Muscle layer of duodenum (tissue), 2 donors: ENCODE measurements around the gene EXOSC5.

ENCODE experiments used
- H3K27ac ChIP-seq: one replicate; pipeline ENCODE4 v1.7.0; 2013; ENCODE audit warnings: mild to moderate bottlenecking, low read length
- H3K27me3 ChIP-seq: one replicate; pipeline ENCODE4 v1.7.0; 2013; ENCODE audit warnings: low read depth, mild to moderate bottlenecking, control low read depth, low read length
- H3K36me3 ChIP-seq, 2 donors: one replicate each; pipeline ENCODE4 v1.7.0; 2013; ENCODE audit warnings: low read length in 2 of 2, control low read depth in 1 of 2, mild to moderate bottlenecking in 1 of 2; ENCODE audit not compliant: insufficient read depth in 2 of 2, control insufficient read depth in 1 of 2
- H3K4me1 ChIP-seq, 2 donors: one replicate each; pipeline ENCODE4 v1.7.0; 2013; ENCODE audit warnings: low read length in 2 of 2, mild to moderate bottlenecking in 2 of 2, control low read depth in 1 of 2, moderate library complexity in 1 of 2; ENCODE audit not compliant: insufficient read depth in 2 of 2, control insufficient read depth in 1 of 2
- H3K4me3 ChIP-seq, 2 donors: one replicate each; pipeline ENCODE4 v1.7.0; 2013; ENCODE audit warnings: low read length in 2 of 2, low read depth in 1 of 2, mild to moderate bottlenecking in 1 of 2
- H3K9me3 ChIP-seq, 2 donors: one replicate each; pipeline ENCODE4 v1.7.0; 2013; ENCODE audit warnings: low read length in 2 of 2, control low read depth in 1 of 2, mild to moderate bottlenecking in 1 of 2; ENCODE audit not compliant: control insufficient read depth in 1 of 2
- donor health status: healthy.

EXOSC5 gene

GRCh38 chr19:41364524-41365391, 32.4 kb downstream of the EXOSC5 start:
- peaks cover 0 to 4% of the 10 kb centered on the region in 2 donors for H3K36me3 ChIP-seq
- H3K9me3 ChIP-seq: no peaks in the 10 kb centered on the region
- H3K4me3 ChIP-seq: peak overlapping the region; percentile 80 to 87
- H3K4me1 ChIP-seq: peaks cover 0 to 18% of the 10 kb centered on the region in 2 donors
- peak overlapping the region; percentile 97 for H3K27ac ChIP-seq
- no peaks in the 10 kb centered on the region for H3K27me3 ChIP-seq

DNA sequence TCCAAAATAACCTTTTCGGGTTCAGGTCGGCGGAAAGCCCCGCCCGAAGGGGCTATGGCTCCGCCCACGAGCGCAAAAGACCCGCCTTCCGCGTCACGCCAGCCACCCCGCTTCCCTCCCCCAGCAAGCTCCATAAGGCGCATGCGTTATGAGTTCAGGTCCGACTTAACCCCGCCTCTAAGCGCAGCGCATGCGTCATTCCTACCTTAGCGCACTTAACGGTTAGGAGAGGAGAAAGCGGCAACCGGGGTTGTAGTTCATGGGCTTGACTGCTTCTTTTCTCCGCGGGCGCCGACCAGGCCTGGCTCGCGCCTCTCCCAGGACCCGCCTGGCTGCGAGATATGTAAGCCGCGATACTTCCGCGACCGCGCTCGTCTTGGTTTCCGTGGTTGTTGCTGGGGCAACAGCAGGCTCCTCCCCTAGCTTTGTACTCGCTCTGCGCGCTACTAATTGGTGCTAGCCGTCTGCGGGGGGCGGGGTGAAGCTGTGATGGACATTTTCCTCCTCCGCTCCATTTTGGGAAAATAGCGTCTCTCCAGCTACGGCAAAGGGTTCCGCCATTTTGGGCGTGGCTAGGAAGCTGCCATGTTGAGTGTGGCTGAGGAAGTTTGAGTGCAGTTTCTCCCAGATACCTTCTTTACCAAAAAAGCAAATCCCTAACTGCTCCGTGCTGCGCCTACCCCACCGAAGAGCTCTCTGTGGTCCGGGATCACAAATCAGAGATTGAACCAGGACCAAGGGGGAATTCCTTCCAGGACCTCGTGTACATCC, 33.2 kb downstream of the EXOSC5 start, which contains the start of gene B9D2:
Gene B9D2 (minus strand): TSS at position 397 of the 771 bp plus-strand sequence. CDS start 630 bp downstream, outside the sequence.
- H3K9me3 ChIP-seq: no peaks in the 10 kb centered on the region
- H3K36me3 ChIP-seq: peaks cover 0 to 4% of the 10 kb centered on the region in 2 donors
- peak within 1 kb of the TSS; percentile 80 to 87 for H3K4me3 ChIP-seq
- H3K27me3 ChIP-seq: no peaks in the 10 kb centered on the region
- H3K4me1 ChIP-seq: peaks cover 0 to 18% of the 10 kb centered on the region in 2 donors
- peak within 1 kb of the TSS; percentile 97 for H3K27ac ChIP-seq

DNA sequence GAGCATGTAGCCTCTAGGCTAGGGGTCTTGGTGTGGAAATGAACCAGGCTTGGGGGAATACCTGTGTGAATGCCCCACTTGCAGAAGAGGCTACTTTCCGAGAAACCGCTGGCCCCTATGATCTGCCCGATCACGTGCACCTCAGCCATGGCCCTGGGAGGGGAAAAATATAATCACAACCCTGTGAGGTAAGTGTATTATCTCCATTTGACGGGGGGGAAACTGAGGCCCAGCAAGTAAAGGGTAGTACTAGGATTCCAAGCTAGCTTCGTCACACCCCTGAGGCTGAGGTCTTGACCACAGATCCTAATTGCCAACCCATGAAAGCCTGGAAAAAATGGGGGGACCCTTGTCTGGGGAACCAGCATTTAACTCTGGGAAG, 33.8 kb downstream of the EXOSC5 start:
- Histone ChIP-seq H3K36me3 (peaks cover 0 to 4% of the 10 kb centered on the region in 2 donors), H3K4me3 (peak overlapping the region; percentile 80 to 87), H3K27me3 (no peaks in the 10 kb centered on the region), H3K9me3 (no peaks in the 10 kb centered on the region), H3K27ac (peak overlapping the region; percentile 97), H3K4me1 (peaks cover 0 to 18% of the 10 kb centered on the region in 2 donors)

- H3K36me3 ChIP-seq: peaks cover 0 to 4% of the 10 kb centered on the region in 2 donors
- no peaks in the 10 kb centered on the region for H3K9me3 ChIP-seq
- H3K4me1 ChIP-seq: peaks cover 0 to 18% of the 10 kb centered on the region in 2 donors
- H3K27me3 ChIP-seq: no peaks in the 10 kb centered on the region
- no peak overlapping the region for H3K27ac ChIP-seq
- no peak overlapping the region for H3K4me3 ChIP-seq
Measured at GRCh38 chr19:41362143-41362847, 34.9 kb downstream of the EXOSC5 start.

DNA sequence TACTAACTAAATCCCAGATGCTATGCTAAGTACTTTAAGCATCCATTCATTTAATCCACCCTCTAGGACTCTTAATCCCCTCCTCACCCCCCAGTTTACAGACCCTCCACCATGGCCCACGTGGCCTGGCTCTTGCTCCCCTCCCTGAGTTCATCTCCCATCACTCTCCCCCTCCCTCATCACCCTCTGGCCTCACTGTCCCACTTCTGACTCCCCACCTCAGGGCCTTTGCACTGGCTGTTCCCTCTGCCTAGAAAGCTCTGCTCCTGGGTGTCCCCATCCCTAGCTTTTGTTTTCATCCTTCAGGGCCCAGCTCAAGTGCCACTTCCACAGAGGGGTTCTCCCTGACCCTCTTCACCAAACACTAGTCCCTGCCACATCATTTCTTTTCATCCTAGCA, 37.4 kb downstream of the EXOSC5 start:
- Histone ChIP-seq H3K9me3 (no peaks in the 10 kb centered on the region), H3K27me3 (no peaks in the 10 kb centered on the region), H3K4me3 (no peak overlapping the region), H3K27ac (no peak overlapping the region), H3K36me3 (peaks cover 0 to 4% of the 10 kb centered on the region in 2 donors), H3K4me1 (peaks cover 0 to 16% of the 10 kb centered on the region in 2 donors)

DNA sequence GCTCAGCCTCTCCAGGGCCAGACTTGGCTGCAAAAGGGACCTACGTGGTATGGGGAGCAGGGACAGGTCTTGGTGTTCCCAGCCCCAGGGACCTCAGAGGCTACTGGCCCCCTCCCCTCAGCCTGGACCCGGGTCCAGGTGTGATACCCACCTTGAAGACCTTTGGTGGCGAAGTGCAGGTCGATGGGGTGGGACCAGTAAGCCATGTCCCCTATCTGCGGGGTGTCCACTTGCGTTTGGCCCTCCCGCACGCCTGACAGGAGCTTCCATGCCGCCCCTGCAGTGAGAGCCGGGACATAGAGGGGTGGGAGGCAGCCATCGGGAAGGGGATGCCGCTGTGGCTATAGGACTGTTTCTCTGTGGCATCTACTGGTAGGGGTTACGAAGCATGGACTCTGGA, 39.4 kb downstream of the EXOSC5 start:
- Histone ChIP-seq H3K4me3 (no peak overlapping the region), H3K27me3 (no peaks in the 10 kb centered on the region), H3K36me3 (no peaks in the 10 kb centered on the region), H3K4me1 (peaks cover 0 to 11% of the 10 kb centered on the region in 2 donors), H3K9me3 (no peaks in the 10 kb centered on the region), H3K27ac (no peak overlapping the region)

- Histone ChIP-seq H3K27ac (no peak overlapping the region), H3K4me3 (no peak overlapping the region)
Measured at GRCh38 chr19:41356984-41357739, 40.0 kb downstream of the EXOSC5 start.

DNA sequence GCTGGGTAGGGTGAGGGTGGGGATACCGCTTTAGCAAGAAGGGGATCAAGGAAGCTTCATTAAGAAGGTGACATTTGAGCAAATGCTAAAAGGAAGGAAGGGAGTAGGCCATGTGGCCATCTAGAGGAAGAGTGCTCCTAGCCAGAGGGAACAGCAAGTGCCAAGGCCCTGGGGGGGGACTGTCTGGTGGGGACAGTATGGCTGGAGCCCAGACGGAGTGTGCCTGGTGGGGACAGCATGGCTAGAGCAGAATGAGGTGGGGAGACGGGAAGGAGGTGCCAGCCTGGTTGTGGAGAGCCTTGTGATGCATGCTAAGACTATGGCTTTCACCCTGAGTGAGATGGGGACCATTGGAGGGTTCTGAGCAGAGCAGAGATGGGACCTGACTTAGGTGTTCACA, 41.4 kb downstream of the EXOSC5 start:
- no peaks in the 10 kb centered on the region for H3K9me3 ChIP-seq
- H3K4me3 ChIP-seq: no peak overlapping the region
- H3K4me1 ChIP-seq: peaks cover 0 to 19% of the 10 kb centered on the region in 2 donors
- H3K27me3 ChIP-seq: no peaks in the 10 kb centered on the region
- no peak overlapping the region for H3K27ac ChIP-seq
- no peaks in the 10 kb centered on the region for H3K36me3 ChIP-seq

More at GRCh38 chr19:41356984-41357739, 40.0 kb downstream of the EXOSC5 start:
- Histone ChIP-seq H3K9me3 (no peaks in the 10 kb centered on the region), H3K4me1 (peaks cover 0 to 16% of the 10 kb centered on the region in 2 donors), H3K27me3 (no peaks in the 10 kb centered on the region), H3K36me3 (no peaks in the 10 kb centered on the region)

GRCh38 chr19:41355035-41355434, 42.1 kb downstream of the EXOSC5 start:
- H3K27me3 ChIP-seq: no peaks in the 10 kb centered on the region
- H3K36me3 ChIP-seq: no peaks in the 10 kb centered on the region
- H3K4me1 ChIP-seq: peaks cover 0 to 25% of the 10 kb centered on the region in 2 donors
- no peak overlapping the region for H3K27ac ChIP-seq
- H3K9me3 ChIP-seq: no peaks in the 10 kb centered on the region
- H3K4me3 ChIP-seq: no peak overlapping the region

DNA sequence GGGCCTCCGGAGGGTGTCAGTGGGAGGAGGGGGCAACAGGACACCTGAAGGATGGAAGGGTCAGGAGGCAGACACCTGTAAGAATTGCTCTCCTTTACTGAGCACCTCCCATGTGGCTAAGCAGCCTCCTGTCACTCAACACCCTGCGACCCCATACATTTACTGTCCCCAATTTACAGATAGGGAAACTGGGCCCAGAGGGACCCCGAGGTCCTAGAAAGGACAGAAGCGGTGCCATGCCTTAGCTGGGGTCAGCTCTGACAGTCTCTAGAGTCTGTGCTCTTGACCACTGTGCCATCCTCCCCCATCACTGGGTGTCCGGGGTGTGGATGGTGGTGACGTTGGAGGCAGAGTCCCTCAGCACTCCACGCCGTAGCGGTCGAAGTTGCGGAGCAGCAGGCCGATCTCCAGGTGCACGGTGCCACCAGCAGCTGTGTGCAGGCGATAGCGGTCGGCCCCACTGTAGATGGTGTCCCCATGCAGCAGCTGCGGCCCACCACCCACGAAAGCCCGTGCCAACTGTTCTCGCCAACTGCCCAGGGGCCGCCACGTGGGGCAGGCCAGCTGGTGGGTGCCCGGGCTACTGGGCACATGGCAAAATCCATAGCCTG, 42.7 kb downstream of the EXOSC5 start:
- H3K27me3 ChIP-seq: no peaks in the 10 kb centered on the region
- no peaks in the 10 kb centered on the region for H3K9me3 ChIP-seq
- no peak overlapping the region for H3K27ac ChIP-seq
- peak overlapping the region; percentile 39 to 95 for H3K4me3 ChIP-seq
- H3K36me3 ChIP-seq: no peaks in the 10 kb centered on the region
- peaks cover 0 to 28% of the 10 kb centered on the region in 2 donors for H3K4me1 ChIP-seq
